ENCODE data around the gene FOS.

FOS gene

GRCh38 chr14:75252254-75252837, 26.3 kb upstream of the FOS start:
- no peak for DNase-seq

- no peak for DNase-seq
Observed at GRCh38 chr14:75254381-75254822, 24.2 kb upstream of the FOS start.

- DNase-seq = no peak
Observed at GRCh38 chr14:75254901-75255584, 23.6 kb upstream of the FOS start.

- no peak for DNase-seq
Observed at GRCh38 chr14:75258079-75258802, 20.4 kb upstream of the FOS start.

- DNase-seq = peak; percentile 100
Observed at GRCh38 chr14:75258803-75259509, 19.7 kb upstream of the FOS start.

- DNase-seq = no peak
Observed at GRCh38 chr14:75259510-75259855, 19.1 kb upstream of the FOS start.

GRCh38 chr14:75260025-75260763, 18.4 kb upstream of the FOS start:
- DNase-seq = no peak

GRCh38 chr14:75261820-75262219, 16.8 kb upstream of the FOS start:
- DNase-seq = no peak

- no peak for DNase-seq
Observed at GRCh38 chr14:75262641-75263040, 16.0 kb upstream of the FOS start.

- DNase-seq = no peak
Observed at GRCh38 chr14:75264036-75264435, 14.6 kb upstream of the FOS start.

- DNase-seq = no peak
Observed at GRCh38 chr14:75267141-75267721, 11.4 kb upstream of the FOS start.

GRCh38 chr14:75268633-75269550, 9.7 kb upstream of the FOS start:
- DNase-seq = no peak

GRCh38 chr14:75271514-75271913, 7.1 kb upstream of the FOS start:
- DNase-seq = no peak

- DNase-seq = no peak
Observed at GRCh38 chr14:75273272-75274049, 5.2 kb upstream of the FOS start.

GRCh38 chr14:75274050-75274898, 4.4 kb upstream of the FOS start:
- DNase-seq = no peak

- DNase-seq = no peak
Observed at GRCh38 chr14:75274899-75275569, 3.6 kb upstream of the FOS start.

GRCh38 chr14:75275598-75275997, 3.0 kb upstream of the FOS start:
- DNase-seq = no peak

- peak; percentile 41 for DNase-seq
Observed at GRCh38 chr14:75277008-75277814, 1.4 kb upstream of the FOS start.

All from activated CD8-positive, alpha-beta memory T cell treated with anti-CD3 and anti-CD28 coated beads, Interleukin-2, amount 50 U/mL, for 4 hours (primary cell).